Stimulated activated CD8-positive, alpha-beta memory T cell treated with anti-CD3 and anti-CD28 coated beads, Interleukin-15, amount 100 ng/mL, for 4 hours (primary cell): Measurements from ENCODE around the gene MAT2A.
A peak's percentile ranks its signal among the peaks of the same experiment; 100 is the strongest.
"Not testable (repeated sequence)": the region's sequence is repeated elsewhere in the genome, so short reads cannot be mapped to it uniquely, and the experiment has no call there.

Source experiments
- DNase-seq, 2 donors: peaks; one replicate each; pipeline ENCODE4 v3.0.0-alpha.2; 2020; ENCODE audit warnings: low read depth in 2 of 2

Gene MAT2A

DNA sequence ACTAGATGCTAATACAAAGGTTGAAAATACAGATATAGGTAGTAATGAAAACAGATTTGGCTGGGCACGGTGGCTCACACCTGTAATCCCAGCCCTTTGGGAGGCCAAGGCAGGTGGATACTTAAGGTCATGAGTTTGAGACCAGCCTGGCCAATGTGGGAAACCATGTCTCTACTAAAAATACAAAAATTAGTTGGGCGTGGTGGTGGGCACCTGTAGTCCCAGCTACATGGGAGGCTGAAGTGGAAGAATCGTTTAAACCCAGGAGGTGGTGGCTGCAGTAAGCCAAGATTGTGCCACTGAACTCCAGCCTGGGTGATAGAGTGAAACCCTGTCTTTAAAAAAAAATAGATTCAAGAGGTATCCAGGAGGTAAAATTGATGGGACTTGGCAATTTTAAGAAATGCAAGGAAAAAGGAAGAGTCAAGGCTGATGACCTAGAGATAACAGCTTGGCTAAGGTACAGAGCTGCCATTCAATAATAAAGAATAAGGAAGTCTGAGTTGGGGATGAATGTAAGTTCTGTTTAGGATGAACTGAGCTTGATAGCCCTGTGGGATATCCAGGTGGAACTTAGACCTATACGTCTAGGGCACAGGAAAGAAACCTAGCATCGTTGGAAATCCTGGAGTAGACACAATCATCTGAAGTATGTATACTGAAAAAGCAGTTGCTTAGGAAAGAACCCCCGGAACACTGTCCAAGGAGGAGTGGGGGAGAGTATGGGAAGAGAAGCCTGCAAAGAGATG is 9.1 kb downstream of the MAT2A start:
- DNase-seq = no peak

- DNase-seq = no peak
Observed at GRCh38 chr2:85548608-85548900, 9.6 kb downstream of the MAT2A start.

- no peak for DNase-seq
Observed at GRCh38 chr2:85549095-85549494, 10.1 kb downstream of the MAT2A start.

- DNase-seq = no peak
Observed at GRCh38 chr2:85549826-85550225, 10.9 kb downstream of the MAT2A start.

GRCh38 chr2:85550486-85550885 is 11.5 kb downstream of the MAT2A start:
- no peak for DNase-seq

GRCh38 chr2:85551698-85552678 is 13.0 kb downstream of the MAT2A start:
- DNase-seq = peak; percentile 59 to 82

- no peak for DNase-seq
Observed at GRCh38 chr2:85553184-85553583, 14.2 kb downstream of the MAT2A start.

DNA sequence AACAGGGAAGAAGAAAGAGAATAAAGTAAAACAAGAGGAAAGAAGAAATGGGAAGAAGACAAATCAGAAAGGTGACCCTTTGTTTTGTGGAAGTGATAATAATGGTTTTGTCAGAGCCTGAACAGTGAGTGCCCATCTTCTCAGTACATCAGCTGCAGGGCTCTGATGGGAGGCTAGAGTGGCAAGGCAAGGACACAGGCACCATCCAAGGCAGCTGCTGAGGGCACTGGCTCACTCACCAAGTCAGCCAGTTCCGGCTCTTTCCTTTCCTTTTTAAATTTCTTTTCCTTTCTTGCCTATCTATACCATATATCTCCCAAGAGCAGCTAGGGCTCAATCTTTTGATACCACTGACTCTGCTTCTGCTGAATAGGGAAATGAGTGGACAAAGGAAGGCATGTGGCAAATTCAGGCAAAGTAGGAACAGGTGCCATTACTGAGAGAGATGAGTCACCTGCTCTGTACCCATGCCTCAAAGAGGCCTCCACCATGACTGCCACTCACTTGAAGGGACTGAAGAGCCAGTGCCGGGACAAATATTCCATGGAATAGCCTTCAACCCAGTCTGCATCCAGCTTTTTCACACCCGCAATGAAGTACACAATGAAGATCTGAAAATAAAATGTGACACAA is 16.1 kb downstream of the MAT2A start:
- DNase-seq = no peak

DNA sequence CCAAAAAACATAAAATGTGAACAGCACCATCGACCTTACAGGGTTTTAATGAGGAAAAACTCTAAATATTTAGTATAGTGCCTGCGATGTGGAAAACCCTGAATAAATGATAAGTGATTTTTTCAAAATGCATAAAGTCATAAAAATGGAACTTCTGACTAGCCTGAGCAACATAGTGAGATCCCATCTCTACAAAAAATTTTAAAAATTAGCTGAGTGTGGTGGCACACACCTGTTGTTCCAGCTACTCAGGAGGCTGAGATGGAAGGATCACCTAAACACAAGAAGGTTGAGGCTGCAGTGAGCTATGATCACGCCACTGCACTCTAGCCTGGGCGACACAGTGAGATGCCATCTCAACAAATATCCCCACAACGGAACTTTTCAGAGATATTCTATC is 18.2 kb downstream of the MAT2A start:
- DNase-seq = no peak

DNA sequence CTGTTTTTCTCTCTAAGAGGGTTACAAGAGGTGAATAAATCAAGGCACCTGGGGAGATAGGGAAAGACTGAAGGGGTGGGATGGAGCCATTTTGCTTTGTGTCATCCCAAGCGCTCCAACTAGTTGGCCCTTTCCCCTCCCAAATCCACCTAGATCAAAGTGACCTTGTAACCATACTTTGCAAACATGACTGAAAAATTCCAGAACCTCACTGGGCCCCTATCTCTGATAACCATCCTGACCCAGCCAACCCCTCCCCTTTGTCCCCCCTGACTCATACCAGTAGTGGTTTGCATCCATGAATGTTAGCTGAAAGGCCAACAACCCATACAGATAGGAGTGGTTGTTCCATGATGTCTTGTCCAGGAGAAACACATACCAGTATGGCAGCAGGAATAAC is 19.2 kb downstream of the MAT2A start:
- no peak for DNase-seq

DNA sequence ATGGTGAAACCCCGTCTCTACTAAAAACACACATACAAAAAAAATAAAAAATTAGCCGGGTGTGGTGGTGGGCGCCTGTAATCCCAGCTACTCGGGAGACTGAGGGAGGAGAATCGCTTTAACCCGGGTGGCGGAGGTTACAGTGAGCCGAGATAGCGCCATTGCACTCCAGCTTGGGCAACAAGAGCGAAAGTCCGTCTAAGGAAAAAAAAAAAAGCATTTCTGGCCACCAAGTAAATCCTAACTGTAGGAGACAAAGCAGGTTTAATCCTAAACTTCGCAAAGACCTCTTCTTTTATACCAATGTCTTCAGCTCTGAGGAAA is 21.4 kb downstream of the MAT2A start:
- DNase-seq = not testable (repeated sequence)

DNA sequence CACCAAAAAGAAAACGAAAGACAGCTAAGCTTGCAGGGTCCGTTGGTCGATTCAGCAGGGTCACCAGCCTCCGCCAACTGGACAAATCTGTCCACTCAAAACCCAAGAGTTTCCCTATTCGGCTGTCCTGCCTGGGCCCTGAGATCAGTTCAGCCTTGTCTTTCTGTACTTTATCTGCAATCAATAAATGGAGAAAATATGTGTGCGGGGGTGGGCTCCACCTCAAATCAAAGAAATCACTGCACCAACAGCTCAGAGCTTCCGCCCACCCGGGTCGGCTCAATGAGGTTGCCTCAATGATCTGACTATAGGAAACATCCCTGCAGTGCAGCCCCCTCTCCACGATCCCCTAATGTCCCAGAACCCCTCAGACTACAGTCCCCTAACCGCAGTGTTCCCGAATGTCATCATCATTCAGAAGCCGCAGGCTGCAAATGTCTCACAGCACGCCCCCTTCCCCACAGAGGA is 21.9 kb downstream of the MAT2A start:
- peak in 1 of 2 donors; percentile 27 for DNase-seq

DNA sequence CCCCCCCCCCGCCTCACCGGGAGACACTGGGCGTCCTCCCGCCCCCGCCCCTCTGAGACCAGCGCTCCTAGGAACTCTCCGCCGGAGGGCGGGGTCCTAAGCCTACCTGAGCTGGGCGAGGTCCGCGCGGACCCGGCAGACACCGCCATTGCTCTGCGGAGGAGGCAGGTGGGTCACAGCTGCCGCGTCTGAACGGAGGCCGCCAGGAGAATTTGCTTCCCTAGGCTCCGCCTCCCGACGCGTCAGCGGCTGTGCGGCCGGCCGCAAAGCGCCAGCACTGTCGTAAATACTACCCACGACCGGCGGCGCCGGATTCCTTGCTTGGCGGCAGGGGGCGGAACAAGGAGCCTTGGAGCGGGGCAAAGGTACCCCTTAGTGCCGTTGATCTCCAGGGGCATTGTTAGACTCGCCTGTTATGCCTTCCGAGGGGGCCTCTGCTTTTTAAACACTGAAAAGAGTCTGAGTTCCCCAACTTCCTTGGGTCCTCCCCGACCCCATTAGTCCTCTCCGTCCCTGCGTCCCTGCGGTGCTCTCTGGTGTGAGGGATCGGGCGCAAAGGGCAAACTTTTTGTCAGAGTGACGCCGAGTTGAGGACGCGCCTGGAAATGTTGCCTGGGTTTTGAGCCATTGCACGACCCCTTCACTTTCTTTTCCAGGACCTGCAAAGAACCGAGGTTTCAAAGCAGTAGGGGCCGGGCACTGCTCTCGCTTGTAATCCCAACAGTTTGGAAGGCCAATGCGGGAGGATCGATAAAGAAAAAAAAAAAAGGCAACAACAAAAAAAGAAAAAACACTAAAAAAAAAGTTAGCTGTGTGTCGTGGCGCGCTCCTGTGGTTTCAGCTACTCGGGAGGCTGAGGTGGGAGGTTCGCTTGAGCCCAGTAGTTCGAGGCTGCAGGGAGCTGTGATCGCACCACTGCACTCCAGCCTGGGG is 22.6 kb downstream of the MAT2A start, which contains the start of gene GGCX:
GGCX (minus strand) TSS at position 214 of the 933 bp plus-strand sequence; CDS start at position 149, 65 bp downstream.
- peak; percentile 89 to 93 for DNase-seq

DNA sequence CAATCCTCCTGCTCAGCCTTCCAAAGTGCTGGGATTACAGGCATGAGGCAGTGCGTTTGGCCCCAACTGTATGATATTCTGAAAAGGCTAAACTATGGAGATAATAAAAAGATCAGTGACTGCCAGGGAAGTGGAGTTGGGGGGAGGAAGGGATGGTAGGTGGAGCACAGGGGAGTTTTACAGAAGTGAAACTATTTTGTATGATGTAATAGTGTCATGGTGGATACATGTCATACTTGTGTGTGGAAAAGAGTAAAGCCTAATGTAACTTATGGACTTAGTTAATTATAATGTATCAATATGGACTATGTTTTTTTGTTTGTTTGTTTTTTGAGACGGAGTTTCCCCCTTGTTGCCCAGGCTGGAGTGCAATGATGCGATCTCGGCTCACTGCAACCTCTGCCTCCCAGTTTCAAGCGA is 25.2 kb downstream of the MAT2A start:
- no peak for DNase-seq

GRCh38 chr2:85566265-85566664 is 27.3 kb downstream of the MAT2A start:
- no peak for DNase-seq

GRCh38 chr2:85575739-85576138 is 36.8 kb downstream of the MAT2A start:
- DNase-seq = no peak

DNA sequence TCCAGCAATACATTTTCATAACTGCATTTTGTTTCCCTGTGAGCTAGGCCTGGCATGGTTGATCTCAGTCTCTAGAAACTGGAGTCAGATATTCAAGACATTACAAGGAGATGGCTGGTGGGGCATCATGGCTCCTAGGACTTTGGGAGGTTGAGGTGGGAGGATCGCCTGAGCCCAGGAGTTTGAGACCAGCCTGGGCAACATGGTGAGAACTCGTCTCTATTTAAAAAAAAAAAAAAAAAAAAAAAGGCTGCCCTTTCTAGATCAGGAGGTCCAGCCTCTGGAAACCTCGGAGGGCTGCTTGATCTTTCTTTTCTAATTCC is 38.1 kb downstream of the MAT2A start:
- DNase-seq = no peak

DNA sequence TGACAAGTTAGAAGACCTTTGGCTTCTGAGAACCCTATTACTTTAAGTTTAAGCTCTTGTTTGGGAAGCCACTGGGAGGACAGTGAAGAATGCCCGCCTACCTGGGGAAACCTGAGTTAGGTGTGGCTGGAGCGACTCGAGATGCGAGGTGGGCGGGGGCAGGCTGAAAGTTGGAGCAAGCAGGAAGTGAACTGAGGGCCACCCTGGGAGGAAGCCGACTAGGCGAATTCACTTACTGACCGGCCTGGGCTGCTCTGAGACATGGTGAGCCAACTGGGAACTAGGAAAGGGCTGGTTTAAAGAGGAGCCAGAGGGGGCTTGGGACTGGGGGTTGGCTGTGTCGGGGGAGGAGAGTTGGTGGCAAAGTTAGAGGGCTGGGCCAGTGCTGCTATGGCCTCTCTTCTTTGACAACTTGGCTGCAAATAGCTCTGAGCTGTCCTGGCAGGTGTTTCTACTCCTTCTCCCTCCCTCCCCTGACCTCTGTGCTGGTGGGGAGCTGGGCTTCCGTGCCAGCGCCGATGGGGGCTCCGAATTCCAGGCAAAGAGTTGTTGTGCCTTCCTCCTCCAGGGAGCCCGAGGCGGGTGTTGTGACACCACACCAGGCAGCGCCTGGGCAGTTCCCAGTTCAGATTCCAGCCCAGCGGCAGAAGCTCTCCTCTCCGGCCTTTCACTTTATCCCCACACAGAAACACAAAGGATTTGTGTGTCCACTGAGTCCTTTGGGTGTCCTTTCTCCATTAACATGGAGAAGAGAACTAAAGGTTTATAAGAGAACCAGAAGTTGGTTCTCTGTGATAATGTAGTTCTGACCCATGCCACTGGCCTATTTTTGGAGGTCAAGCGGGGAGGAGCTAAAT is 38.6 kb downstream of the MAT2A start, which contains the start of gene VAMP8:
VAMP8 (plus strand) TSS at position 201 of the 857 bp plus-strand sequence; CDS start at position 262, 61 bp downstream.
- DNase-seq = peak in 1 of 2 donors; percentile 21

- no peak for DNase-seq
Observed at GRCh38 chr2:85578243-85579180, 39.5 kb downstream of the MAT2A start.
